Right cardiac atrium (tissue), 5 donors: ENCODE measurements around the gene AEBP2. TPM values are rescaled to one million over a fixed set of nuclear protein-coding genes. Genes with fewer than 3 reads are reported as not detected.
"Not testable (repeated sequence)": the region's sequence is repeated elsewhere in the genome, so short reads cannot be mapped to it uniquely, and the experiment has no call there.

Experiments
- ATAC-seq, 2 donors: fragments of 200-7000 bp; cut with Tn5 transposase; one replicate each; pipeline versions ENCODE4 v1.8.0 to v1.9.1; 2020; ENCODE audit warnings: moderate library complexity in 2 of 2, mild to moderate bottlenecking in 1 of 2
- DNase-seq, 3 donors: peaks; one replicate each; pipeline ENCODE4 v3.0.0-alpha.2; 2020
- H3K27ac ChIP-seq: one replicate; pipeline ENCODE4 v1.5.1; 2013; ENCODE audit warnings: mild to moderate bottlenecking, low read length, control low read depth, moderate library complexity
- H3K27me3 ChIP-seq: one replicate; pipeline ENCODE4 v1.6.1; 2013; ENCODE audit not compliant: control insufficient read depth, insufficient read depth
- H3K4me1 ChIP-seq: one replicate; pipeline ENCODE4 v1.6.1; 2013; ENCODE audit warnings: low read length; ENCODE audit not compliant: control insufficient read depth, insufficient read depth
- H3K4me3 ChIP-seq: one replicate; pipeline ENCODE4 v1.5.1; 2013; ENCODE audit warnings: low read length, control low read depth
- H3K9me3 ChIP-seq: one replicate; pipeline ENCODE4 v1.6.1; 2013; ENCODE audit warnings: low read length; ENCODE audit not compliant: control insufficient read depth
- WGBS: extraction: QIAGEN DNeasy Blood & Tissue Kit; methylation state at CpG from one replicate; pipeline ENCODE4 v1.1.7; 2013; 5-methylcytosine and 5-hydroxymethylcytosine counted together
- intact Hi-C, 4 donors: fragments of 100-400 bp; cut with DNase I; formaldehyde crosslinking; loops; one replicate each; pipeline versions ENCODE4 v1.11.0 to v1.14.0; 2022 to 2023
- polyA plus RNA-seq: library from polyadenylated mRNA; stranded (reverse); fragments of 200-250 nt; gene quantifications from one replicate; pipeline ENCODE4 v1.2.3, GENCODE V29; 2013
- total RNA-seq, 4 donors: library from RNA; stranded (reverse); fragmentation: NEBNext Ultra II Directional; extraction: Animal tissue kit (Norgen Biotek cat#: 25700); gene quantifications; one replicate each; pipeline ENCODE4 v1.2.1, GENCODE V29; 2021
- donor health status: healthy with polysubstance abuse.
- donor health status: DM: no; HTN: yes; CAD: no.
- donor health status: DM: no; HTN: no; CAD: no.
- donor health status: DM: no; HTN: yes; CAD: no; lungs with severe emphysema.
- donor health status: DM: yes; HTN: yes; CAD: no.

Gene AEBP2
- total and polyA plus RNA-seq, 5 donors: 11.9 to 35.3 (median 34.0) TPM

GRCh38 chr12:19404242-19404880, 34.9 kb upstream of the AEBP2 start:
- Histone ChIP-seq H3K4me3 (no peak overlapping the region), H3K4me1 (no peaks in the 10 kb centered on the region), H3K9me3 (no peaks in the 10 kb centered on the region), H3K27ac (no peak overlapping the region), H3K27me3 (no peaks in the 10 kb centered on the region)
- 93% methylated on average over 16 of the region's 16 CpGs for WGBS
- intact Hi-C loops: no loop called here
- ATAC-seq: no peak
- no peak for DNase-seq

- intact Hi-C loops: no loop called here
- peak in 1 of 2 donors; percentile 45 for ATAC-seq
Observed at GRCh38 chr12:19409376-19409775, 29.9 kb upstream of the AEBP2 start.

GRCh38 chr12:19410211-19410610, 29.1 kb upstream of the AEBP2 start:
- ATAC-seq: peak; percentile 52 to 61
- peaks cover 3% of the 10 kb centered on the region for H3K4me1 ChIP-seq
- DNase-seq: no peak
- no peaks in the 10 kb centered on the region for H3K27me3 ChIP-seq
- intact Hi-C loops: no loop called here
- no peak overlapping the region for H3K27ac ChIP-seq
- H3K4me3 ChIP-seq: no peak overlapping the region
- 41% methylated on average over 6 of the region's 6 CpGs for WGBS
- no peaks in the 10 kb centered on the region for H3K9me3 ChIP-seq

More at GRCh38 chr12:19409376-19409775, 29.9 kb upstream of the AEBP2 start:
- no peak overlapping the region for H3K27ac ChIP-seq
- H3K4me1 ChIP-seq: peaks cover 3% of the 10 kb centered on the region
- no peak for DNase-seq
- H3K9me3 ChIP-seq: no peaks in the 10 kb centered on the region
- no peak overlapping the region for H3K4me3 ChIP-seq
- H3K27me3 ChIP-seq: no peaks in the 10 kb centered on the region
- WGBS: 19% methylated on average over 3 of the region's 3 CpGs

- H3K4me3 ChIP-seq: no peak overlapping the region
- H3K9me3 ChIP-seq: no peaks in the 10 kb centered on the region
- H3K4me1 ChIP-seq: peaks cover 3% of the 10 kb centered on the region
- no peaks in the 10 kb centered on the region for H3K27me3 ChIP-seq
- ATAC-seq (no peak), DNase-seq (no peak)
- H3K27ac ChIP-seq: no peak overlapping the region
- intact Hi-C loops: no loop called here
- 53% methylated on average over 7 of the region's 7 CpGs for WGBS
Observed at GRCh38 chr12:19410629-19411185, 28.6 kb upstream of the AEBP2 start.

- Histone ChIP-seq H3K4me1 (peaks cover 3% of the 10 kb centered on the region), H3K4me3 (no peak overlapping the region), H3K27me3 (no peaks in the 10 kb centered on the region), H3K9me3 (no peaks in the 10 kb centered on the region), H3K27ac (no peak overlapping the region)
- WGBS: 78% methylated on average over 10 of the region's 10 CpGs
- intact Hi-C loops: no loop called here
- ATAC-seq (peak in 1 of 2 donors; percentile 57), DNase-seq (no peak)
Observed at GRCh38 chr12:19411234-19412204, 27.8 kb upstream of the AEBP2 start.

- no peak overlapping the region for H3K4me3 ChIP-seq
- WGBS: 64% methylated on average over 23 of the region's 23 CpGs
- H3K27ac ChIP-seq: no peak overlapping the region
- H3K27me3 ChIP-seq: no peaks in the 10 kb centered on the region
- ATAC-seq (peak; percentile 52 to 67), DNase-seq (peak; percentile 18 to 69 (median 49))
- intact Hi-C loops: no loop called here
- no peaks in the 10 kb centered on the region for H3K9me3 ChIP-seq
- peaks cover 3% of the 10 kb centered on the region for H3K4me1 ChIP-seq
Observed at GRCh38 chr12:19412844-19413243, 26.4 kb upstream of the AEBP2 start.

- intact Hi-C loops, H3K9me3 ChIP-seq, H3K4me3 ChIP-seq, H3K4me1 ChIP-seq, DNase-seq, ATAC-seq, H3K27ac ChIP-seq, H3K27me3 ChIP-seq: not testable (repeated sequence)
- whole genome bisulfite sequencing: 96% methylated on average over 5 of the region's 5 CpGs
Observed at GRCh38 chr12:19413582-19413981, 25.7 kb upstream of the AEBP2 start.

DNA sequence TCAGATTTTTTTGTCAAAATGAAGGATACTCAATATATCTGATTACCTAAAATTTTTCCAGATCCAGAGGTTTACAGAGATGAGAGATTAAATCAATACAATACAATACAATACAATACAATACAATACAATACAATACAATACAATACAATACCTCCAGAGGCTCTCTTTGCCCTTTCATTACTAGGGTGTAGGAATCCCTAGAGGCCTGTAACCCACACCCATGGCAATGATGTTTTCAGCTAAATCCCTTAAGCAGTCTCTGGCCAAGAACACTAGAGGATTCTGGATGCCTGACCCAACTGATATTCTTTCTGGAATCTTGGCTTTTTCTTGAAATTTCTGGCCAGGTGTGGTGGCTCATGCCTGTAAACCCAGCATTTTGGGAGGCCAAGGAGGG, 23.7 kb upstream of the AEBP2 start:
- Histone ChIP-seq H3K9me3 (no peaks in the 10 kb centered on the region), H3K4me3 (no peak overlapping the region), H3K4me1 (no peaks in the 10 kb centered on the region), H3K27me3 (no peaks in the 10 kb centered on the region), H3K27ac (no peak overlapping the region)
- DNase-seq: no peak
- no peak for ATAC-seq
- intact Hi-C loops: no loop called here

GRCh38 chr12:19419086-19419485, 20.2 kb upstream of the AEBP2 start:
- no peaks in the 10 kb centered on the region for H3K4me1 ChIP-seq
- no peaks in the 10 kb centered on the region for H3K27me3 ChIP-seq
- DNase-seq (no peak), ATAC-seq (no peak)
- intact Hi-C loops: no loop called here
- WGBS: 95% methylated on average over 14 of the region's 14 CpGs
- no peak overlapping the region for H3K4me3 ChIP-seq
- no peak overlapping the region for H3K27ac ChIP-seq
- H3K9me3 ChIP-seq: no peaks in the 10 kb centered on the region

- H3K9me3 ChIP-seq: no peaks in the 10 kb centered on the region
- ATAC-seq: no peak
- H3K27me3 ChIP-seq: no peaks in the 10 kb centered on the region
- DNase-seq: no peak
- no peak overlapping the region for H3K4me3 ChIP-seq
- intact Hi-C loops: no loop called here
- no peaks in the 10 kb centered on the region for H3K4me1 ChIP-seq
- 87% methylated on average over 6 of the region's 6 CpGs for WGBS
- no peak overlapping the region for H3K27ac ChIP-seq
Observed at GRCh38 chr12:19421503-19422282, 17.6 kb upstream of the AEBP2 start.
